ENCODE data around the gene ARHGAP9.
"Not testable (repeated sequence)": the region's sequence is repeated elsewhere in the genome, so short reads cannot be mapped to it uniquely, and the experiment has no call there.

ARHGAP9 gene

GRCh38 chr12:57479376-57480115 is at the start of gene ARHGAP9:
TSS of gene ARHGAP9 (minus strand) at chr12:57479866. CDS start at chr12:57479406, 460 bp downstream.
- DNase-seq = peak; percentile 57

- DNase-seq = no peak
Observed at GRCh38 chr12:57528831-57529555, 49.3 kb upstream of the ARHGAP9 start.

- DNase-seq = no peak
Observed at GRCh38 chr12:57528176-57528575, 48.5 kb upstream of the ARHGAP9 start.

GRCh38 chr12:57527184-57527583 is 47.5 kb upstream of the ARHGAP9 start:
- DNase-seq = no peak

GRCh38 chr12:57526477-57527126 is 46.9 kb upstream of the ARHGAP9 start:
- DNase-seq = no peak

- DNase-seq = no peak
Observed at GRCh38 chr12:57525615-57526383, 46.1 kb upstream of the ARHGAP9 start.

GRCh38 chr12:57524814-57525614 is 45.3 kb upstream of the ARHGAP9 start:
- no peak for DNase-seq

- DNase-seq = no peak
Observed at GRCh38 chr12:57523706-57524614, 44.3 kb upstream of the ARHGAP9 start.

GRCh38 chr12:57522887-57523705 is 43.4 kb upstream of the ARHGAP9 start:
- DNase-seq = peak; percentile 54

- peak; percentile 91 for DNase-seq
Observed at GRCh38 chr12:57522011-57522886, 42.6 kb upstream of the ARHGAP9 start, which contains the start of gene MBD6. TSS of gene MBD6 (plus strand) at chr12:57522824. CDS start at chr12:57524304, 1,480 bp downstream.

GRCh38 chr12:57521525-57522010 is 41.9 kb upstream of the ARHGAP9 start:
- peak; percentile 49 for DNase-seq

- DNase-seq = peak; percentile 100
Observed at GRCh38 chr12:57520053-57520818, 40.6 kb upstream of the ARHGAP9 start, which contains the start of gene DDIT3. TSS of gene DDIT3 (minus strand) at chr12:57520514. CDS start at chr12:57517406, 3,108 bp downstream.

- DNase-seq = peak; percentile 53
Observed at GRCh38 chr12:57519796-57520052, 40.1 kb upstream of the ARHGAP9 start.

GRCh38 chr12:57518920-57519795 is 39.5 kb upstream of the ARHGAP9 start:
- DNase-seq = peak; percentile 55

- DNase-seq = no peak
Observed at GRCh38 chr12:57518176-57518919, 38.7 kb upstream of the ARHGAP9 start.

- not testable (repeated sequence) for DNase-seq
Observed at GRCh38 chr12:57517718-57518117, 38.1 kb upstream of the ARHGAP9 start.
